HG02588 (cell line): ENCODE data around the gene B3GNT2.
"Not testable (repeated sequence)": the region's sequence is repeated elsewhere in the genome, so short reads cannot be mapped to it uniquely, and the experiment has no call there.

ENCODE experiments used
- ATAC-seq: cut with Tn5 transposase; IDR thresholded peaks from one replicate; pipeline ENCODE4 v1.9.1; 2021; ENCODE audit warnings: mild to moderate bottlenecking, moderate library complexity; ENCODE audit not compliant: unreplicated experiment

Gene B3GNT2

DNA sequence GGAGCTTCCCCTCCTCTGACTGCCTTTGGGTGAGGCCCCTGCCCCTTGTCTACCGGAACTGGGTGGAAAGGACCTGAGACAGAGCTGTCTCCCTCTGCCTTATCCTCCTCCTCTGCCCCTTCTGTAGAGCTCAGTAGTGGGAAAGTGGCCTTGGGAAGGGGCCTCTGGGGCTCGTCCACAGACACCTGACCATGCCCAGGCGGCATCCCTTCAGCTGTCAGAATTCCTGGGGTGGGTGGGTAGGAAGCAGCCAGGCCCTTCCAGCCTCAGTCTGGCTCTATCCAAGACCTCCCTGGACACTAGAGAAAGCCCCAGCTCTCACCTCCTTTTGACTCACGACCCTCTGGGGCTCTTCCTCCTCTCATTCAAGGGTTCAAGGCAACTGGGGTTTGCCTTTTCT, 35.6 kb downstream of the B3GNT2 start:
- ATAC-seq = no peak

DNA sequence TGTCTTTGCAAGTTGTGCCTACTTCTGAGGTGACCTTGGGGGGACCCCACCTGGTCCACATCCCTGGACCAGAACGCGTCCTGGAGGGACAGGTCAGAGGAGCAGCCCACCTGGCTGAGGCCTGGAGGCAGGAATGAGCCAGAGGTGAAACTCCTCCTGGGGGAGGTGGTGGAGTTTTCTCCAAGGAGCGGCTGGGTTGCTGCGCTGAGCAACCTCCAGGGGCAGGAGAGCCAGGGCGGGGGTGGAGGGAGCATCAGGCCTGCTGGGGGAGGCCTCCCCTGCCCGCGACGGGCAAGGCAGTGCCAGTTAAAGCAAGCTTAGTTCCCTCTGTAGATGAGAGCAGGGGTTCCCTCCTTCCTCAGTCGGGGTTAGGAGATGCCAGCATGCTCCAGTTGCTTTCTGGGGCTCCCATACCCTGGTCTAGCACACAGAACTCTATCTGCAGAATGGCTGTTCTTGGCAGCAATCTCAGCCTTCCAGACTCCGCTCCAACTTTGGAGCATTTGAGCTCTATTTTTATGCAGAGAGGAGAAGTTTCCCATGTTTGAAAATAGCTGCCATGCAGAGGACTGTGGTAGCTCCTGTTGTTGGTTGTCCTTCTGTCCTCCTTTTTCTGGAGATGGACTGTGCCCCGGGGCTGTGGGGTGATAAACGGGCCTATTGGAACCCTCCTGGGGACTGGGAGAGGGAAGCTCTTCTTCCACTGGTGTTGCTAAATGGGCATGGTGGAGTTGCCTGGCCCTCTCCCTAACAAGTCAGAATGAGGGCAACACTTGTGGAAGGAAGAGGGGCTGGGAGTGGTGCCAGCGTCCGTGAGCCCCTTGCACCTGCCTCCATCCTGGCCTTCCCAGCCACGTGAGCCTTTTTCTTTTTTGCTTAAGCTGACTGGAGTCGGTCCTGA, 39.1 kb downstream of the B3GNT2 start:
- ATAC-seq = no peak

DNA sequence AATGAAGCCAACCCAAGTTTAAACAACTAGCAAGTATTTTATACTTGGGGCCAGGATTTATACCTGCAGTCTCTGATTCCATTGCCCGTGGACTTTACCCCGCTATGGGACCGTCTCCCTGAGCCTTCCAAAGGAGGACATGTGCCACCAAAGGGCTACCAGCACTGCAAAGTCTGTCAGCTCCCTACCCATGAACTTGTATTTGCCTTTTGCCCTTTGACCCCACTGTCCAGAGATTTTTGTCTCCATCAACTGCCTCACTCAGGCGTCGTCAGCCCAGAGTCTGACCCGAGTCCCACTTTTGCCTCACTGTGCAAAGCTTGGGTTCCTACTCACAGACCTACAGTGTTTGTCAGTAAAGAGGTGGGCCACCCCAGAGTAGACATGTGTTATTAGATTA, 40.6 kb downstream of the B3GNT2 start:
- ATAC-seq = no peak

DNA sequence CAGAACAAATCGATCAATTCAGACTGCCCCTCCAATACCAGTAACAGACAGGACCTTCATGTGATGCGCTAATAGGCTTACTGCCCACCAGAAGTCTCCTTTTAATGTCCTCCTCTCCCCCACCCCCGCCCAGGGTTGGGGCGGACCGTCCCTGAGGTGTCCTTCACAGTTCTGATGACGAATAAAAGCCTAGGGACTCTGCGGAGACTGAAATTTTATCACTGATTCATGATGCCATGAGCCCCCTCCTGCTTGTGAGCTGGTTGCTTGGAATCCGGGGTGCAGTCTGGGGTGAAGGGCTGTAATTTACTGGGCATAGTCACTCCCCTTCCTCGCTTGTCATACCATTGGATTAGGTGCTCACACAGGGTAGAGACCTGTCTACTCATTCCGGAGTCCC, 42.3 kb downstream of the B3GNT2 start:
- ATAC-seq = no peak

DNA sequence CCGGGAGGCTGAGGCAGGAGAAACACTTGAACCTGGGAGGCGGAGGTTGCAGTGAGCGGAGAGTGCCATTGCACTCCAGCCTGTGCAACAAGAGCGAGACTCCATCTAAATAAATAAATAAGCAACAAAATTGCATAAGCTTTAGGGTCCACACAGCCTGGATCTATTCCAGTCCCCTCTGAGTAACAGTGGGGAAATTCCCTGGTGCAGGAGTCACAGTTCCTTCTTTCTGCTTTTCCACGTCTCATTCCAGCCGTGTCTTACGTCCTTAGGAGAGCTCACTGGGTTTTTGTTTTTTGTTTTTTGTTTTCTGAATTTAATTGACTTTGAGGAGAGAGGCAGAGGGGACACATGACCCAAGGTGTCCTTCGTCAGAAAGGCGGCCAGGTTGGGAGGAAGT, 44.6 kb downstream of the B3GNT2 start:
- no peak for ATAC-seq

DNA sequence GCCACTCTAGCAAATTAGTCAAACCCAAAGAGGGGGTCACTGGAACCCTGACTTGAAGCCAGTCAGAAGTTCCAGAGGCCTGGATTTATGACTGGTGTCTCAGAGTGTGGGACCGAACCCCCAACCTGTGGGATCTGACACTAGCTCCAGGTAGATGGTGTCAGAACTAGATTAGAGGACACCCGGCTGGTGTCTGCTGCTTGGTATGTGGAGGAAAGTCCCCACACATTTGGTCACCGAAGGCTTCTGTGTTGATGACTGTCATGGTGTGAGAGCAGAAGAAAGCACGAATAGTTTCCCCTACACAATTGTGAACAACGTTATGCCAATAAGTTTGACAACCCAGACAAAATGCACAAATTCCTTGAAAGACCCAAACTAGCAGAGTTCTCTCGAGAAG, 48.1 kb downstream of the B3GNT2 start:
- no peak for ATAC-seq

DNA sequence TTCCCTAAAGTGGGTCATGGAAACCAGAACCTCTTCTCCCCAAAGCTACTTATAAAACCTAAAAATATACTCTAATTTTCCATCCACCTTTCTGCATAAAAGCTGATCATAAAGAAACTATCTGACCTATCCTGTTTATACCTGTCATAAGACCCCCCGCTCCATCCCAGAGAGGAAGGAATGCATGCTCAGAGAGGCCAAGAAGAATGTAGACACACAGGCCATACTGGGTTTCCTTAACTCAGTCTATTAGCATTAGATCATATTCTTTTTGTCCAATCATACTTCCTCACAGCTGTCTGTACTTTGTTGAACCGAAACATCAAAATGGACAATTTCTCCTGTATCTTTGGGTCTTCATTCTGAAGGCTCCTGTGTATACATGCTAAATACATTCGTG, 52.3 kb downstream of the B3GNT2 start:
- no peak for ATAC-seq

DNA sequence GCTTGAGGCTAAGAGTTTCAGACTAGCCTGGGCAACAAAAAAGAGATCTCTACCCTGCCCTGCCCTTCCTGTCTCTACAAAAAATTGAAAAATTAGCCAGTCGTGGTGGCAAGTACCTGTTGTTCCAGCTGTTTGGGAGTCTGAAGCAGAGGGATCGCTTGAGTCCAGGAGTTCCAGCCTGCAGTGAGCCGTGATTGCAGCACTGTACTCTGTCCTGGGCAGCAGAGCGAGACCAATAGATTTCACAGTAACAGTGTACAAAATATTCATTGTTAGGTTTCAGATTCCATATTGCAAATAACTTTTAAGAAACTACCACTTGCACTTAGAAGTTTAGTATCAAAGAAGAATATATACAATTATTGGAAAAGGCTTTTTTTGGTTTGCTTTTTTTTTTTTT, 54.3 kb downstream of the B3GNT2 start:
- no peak for ATAC-seq

DNA sequence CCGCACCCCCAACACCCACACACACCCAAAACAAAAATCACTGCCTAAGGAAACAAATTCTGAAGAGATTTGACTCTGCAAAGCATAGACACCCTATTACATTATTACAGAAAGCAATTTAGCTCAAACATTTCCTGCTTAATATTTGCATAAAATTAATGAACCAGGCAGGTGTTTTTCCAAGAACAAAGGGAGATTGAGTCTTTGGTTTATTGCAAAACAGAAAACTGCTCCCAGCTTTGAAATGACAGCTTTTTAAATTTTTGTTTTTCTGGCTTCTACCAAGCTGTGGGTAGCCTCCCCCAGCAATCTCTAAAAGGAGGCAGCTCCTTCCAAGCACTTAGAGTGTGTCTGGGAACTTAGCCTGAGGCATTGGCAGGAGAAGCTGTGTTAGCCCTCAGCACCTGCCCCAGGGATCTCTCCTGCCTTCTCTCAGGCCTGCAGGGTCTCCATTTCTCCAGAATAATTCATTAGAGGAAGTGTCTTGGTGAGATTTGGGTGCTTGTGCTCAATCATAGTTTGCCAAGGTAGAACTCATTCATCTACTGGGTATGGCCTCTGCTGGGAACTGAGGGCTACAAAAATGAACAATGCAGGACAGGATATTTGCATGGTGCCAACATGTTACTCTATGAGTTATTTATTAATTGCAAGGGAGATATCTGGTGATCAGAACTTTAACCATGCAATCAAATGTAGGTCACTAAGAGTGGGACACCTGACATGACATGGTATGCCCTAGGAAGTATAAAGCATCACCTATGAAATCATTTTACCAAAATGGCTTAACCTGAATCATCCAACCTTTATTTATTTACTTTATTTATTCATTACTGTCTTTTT, 58.7 kb downstream of the B3GNT2 start:
- no peak for ATAC-seq

DNA sequence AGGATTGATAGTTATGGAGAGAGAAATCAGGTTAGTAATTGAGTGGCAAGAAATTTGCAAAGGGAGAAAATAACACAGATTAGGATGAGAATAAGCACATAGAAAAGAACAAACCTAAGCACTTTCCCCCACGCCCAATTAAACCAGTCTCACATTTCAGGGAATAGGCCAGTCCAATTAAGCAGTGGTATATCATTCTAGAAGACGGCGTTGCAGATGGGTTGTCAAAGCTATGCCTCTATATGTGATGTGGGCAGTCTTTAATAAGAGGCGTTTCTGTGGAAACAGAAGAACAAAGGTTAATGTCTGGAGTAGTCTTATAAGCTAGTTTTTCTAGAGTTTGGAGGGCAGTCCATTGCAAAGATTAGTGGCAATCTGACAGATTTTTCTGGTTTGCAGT, 61.6 kb downstream of the B3GNT2 start:
- ATAC-seq = no peak

DNA sequence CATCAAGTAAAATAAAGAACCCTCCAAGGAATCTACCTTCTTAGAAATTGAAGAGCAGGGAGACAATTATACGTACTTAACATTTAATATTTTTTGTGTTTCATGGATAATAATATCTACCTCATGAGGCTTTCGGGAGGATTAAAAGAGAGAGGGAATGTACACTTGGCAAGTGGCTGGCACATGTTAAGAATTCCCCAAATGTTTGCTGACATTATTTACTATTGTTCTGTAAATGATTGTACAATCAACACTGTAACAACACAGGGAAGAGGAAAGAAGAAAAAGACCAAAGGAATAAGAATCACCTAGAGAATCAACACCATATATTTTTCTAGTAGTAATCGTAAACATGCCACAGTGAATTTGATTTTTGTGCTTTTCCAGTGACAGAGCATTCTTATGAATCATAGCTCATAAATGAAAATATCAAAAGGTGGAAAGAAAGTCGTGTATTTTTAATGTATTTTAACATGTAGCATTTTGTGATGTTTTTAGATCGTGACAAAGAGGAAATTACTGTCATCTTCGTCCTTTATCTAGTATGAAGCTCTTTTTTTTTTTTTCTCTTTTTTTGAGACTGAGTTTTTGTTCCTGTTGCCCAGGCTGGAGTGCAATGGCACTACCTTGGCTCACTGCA, 67.3 kb downstream of the B3GNT2 start:
- ATAC-seq = no peak

DNA sequence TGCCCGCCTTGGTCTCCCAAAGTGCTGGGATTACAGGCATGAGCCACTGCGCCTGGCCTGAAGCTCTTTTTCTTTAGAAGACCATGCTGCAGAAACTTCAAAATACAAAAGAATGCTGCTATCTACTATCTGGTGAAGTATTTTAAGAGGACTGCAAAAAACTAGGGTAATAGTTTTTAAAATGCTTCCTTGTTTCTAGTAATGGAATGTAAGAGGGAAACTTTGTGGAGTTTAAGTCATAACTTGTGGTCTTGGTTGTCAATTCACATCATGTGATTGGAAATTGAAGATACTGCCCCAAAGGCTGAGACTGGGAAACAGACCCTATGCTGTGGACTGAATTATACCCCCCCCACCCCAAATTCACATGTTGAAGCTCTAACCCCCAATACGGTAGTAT, 68.3 kb downstream of the B3GNT2 start:
- no peak for ATAC-seq

DNA sequence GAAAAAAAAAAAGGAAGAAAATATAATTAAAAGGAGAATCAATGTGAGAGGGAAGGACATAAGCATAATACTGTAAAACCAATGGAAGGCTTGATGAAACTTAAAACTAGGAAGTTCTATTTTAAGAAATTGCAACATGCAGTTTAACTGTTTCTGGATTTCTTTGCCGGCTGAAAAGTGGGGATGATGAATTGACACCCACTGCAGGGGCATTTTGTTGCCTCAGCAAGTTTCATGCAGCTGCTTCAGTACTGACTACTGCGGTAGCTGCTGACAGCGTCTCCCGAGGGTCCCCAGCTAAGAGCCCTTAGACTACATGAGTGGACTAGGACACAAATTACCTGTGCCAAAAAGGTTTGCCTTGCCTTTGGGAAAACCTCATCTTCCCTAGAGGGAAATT, 69.2 kb downstream of the B3GNT2 start:
- no peak for ATAC-seq

DNA sequence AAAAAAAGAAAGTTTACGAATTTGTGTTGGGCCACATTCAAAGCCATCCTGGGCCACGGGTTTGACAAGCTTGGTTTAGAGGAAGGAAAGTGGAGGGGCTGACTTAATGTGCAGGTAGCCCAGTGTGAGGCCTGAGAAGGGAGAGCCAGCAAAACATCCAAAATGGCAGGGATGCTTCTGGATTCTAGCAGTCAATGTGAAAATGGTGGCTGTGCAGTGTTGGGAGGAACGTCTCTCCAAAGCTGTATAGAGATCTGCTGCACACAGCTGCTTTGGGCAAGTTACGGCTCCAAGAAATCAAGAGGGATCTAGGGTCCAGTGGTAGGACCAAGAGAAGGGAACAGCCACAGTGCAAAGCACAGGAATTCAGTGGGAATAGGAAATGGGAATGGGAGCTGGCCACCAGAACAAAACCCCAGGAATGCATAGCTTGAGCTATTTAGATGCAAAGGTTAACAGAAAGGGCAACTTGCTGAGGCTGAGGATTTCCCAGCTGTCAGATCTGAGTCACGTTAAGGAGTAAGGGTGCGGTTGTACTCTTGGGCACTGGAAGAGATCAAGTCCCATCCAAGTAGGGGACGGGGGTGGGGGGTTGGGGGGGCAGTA, 70.6 kb downstream of the B3GNT2 start:
- ATAC-seq = no peak

DNA sequence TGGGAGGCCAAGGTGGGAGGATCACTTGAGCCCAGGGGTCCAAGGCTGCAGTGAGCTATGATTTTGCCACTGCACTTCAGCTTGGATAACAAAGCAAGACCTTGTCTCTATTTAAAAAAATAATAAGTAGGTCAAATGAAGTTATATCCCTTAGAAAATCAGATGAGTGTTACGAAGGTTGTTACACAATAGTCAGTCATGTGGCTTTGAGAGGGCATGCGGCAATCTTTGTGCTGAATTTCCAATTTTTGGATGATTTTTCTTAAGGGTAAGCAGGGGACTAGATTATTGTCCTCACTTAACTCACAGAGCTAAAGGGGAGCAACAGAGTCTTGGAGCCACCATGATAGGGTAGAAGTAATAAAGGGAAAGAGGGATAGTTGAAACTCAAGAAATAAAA, 71.8 kb downstream of the B3GNT2 start:
- no peak for ATAC-seq

DNA sequence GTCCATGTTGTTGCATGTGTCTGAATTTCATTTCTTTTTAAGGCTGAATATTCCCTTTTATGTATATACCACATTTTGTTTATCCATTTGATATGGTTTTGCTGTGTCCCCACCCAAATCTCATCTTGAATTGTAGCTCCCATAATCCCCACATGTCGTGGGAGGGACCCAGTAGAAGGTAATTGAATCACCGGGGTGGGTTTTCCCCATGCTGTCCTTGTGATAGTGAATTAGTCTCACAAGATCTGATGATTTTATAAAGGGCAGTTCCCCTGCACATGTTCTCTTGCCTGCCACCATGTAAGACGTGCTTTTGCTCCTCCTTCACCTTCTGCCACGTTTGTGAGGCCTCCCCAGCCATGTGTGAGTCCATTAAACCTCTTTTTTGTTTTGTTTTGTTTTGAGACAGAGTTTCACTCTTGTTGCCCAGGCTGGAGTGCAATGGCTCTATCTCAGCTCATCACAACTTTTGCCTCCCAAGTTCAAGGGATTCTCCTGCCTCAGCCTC, 72.8 kb downstream of the B3GNT2 start:
- ATAC-seq = not testable (repeated sequence)

DNA sequence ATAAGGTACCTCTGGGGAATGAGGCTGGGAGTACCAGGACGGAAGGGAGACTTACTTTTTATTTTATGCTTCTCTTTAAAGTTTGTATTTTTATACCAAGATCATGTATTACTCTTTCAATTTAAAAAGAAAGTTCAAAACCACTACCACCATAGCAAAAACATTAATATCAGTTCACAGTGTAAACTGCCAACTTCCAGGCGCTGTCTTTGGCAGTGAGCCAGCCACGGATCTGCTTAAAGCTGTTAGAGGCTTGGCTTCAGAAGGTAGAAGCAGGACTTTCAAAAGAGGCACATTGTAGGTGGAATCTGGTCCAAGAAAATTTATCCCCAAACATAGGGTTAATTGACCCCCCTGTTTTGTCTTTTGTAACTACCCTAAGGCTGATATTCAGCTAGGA, 74.8 kb downstream of the B3GNT2 start:
- no peak for ATAC-seq
